ENCODE measurements around the gene NDRG2. TPM values are rescaled to one million over a fixed set of nuclear protein-coding genes. Genes with fewer than 3 reads are reported as not detected.

NDRG2 gene
- total RNA-seq, 1 donor from 2014 or later = 346 TPM

DNA sequence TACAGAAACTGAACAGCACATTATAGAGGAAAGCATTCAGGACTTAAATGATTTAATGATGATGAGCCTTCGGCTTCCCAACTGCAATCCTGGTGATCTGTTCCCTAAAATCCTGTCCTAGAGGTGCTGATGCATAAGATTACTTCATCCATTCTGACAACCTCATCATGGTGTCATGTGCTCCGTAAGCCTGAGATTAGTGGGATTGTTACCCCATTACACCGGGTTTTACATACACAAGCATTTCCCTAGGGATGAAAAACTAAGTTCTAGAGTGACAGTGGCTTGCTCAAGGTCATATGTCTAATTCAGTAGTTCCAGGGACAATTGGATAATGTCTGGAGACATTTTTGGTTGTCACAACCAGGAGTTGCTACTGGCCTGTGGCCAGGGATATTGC lies 12.3 kb upstream of the NDRG2 start:
- H3K9me3 ChIP-seq (replicated peaks) = no peaks in the 10 kb centered on the region
- H3K4me3 ChIP-seq = no peak overlapping the region
- TF ChIP-seq, protein P1, sequence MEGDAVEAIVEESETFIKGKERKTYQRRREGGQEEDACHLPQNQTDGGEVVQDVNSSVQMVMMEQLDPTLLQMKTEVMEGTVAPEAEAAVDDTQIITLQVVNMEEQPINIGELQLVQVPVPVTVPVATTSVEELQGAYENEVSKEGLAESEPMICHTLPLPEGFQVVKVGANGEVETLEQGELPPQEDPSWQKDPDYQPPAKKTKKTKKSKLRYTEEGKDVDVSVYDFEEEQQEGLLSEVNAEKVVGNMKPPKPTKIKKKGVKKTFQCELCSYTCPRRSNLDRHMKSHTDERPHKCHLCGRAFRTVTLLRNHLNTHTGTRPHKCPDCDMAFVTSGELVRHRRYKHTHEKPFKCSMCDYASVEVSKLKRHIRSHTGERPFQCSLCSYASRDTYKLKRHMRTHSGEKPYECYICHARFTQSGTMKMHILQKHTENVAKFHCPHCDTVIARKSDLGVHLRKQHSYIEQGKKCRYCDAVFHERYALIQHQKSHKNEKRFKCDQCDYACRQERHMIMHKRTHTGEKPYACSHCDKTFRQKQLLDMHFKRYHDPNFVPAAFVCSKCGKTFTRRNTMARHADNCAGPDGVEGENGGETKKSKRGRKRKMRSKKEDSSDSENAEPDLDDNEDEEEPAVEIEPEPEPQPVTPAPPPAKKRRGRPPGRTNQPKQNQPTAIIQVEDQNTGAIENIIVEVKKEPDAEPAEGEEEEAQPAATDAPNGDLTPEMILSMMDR (IDR thresholded peaks at IDR 0.05; ENCODE audit: borderline replicate concordance) = no peak
- no peaks in the 10 kb centered on the region for H3K36me3 ChIP-seq
- DNase-seq = no peak
- H3K27me3 ChIP-seq (ENCODE audit: low read depth) = no peaks in the 10 kb centered on the region
- H3K4me1 ChIP-seq = peaks cover 21% of the 10 kb centered on the region
- intact Hi-C loops (cut with micrococcal nuclease) = no loop called here
- peak overlapping the region; percentile 88 for H3K27ac ChIP-seq (replicated peaks)

DNA sequence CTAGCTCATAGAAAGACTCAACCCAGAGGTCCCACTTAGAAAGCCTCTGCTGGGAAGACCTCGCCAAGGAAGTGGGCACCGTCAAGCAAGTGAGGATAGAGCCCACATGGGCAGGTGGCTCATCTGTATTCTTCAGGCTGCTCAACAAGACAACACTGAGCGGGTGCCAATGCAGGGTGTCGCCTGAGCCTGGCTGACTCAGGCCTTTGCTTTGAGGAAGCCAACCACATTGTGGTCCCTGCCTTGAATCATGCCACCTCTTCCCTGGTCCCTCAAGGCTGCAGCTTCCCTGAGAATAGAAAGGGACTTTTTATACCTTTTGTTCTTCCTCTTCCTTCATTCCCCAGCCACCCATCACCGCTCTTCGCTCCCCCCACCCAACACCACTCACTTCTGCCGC lies 11.9 kb upstream of the NDRG2 start:
- DNase-seq = no peak
- Histone ChIP-seq H3K27ac (replicated peaks) (peak overlapping the region; percentile 88), H3K4me3 (no peak overlapping the region), H3K27me3 (ENCODE audit: low read depth) (no peaks in the 10 kb centered on the region), H3K9me3 (replicated peaks) (no peaks in the 10 kb centered on the region), H3K4me1 (peaks cover 21% of the 10 kb centered on the region), H3K36me3 (no peaks in the 10 kb centered on the region)
- intact Hi-C loops (cut with micrococcal nuclease) = no loop called here
- TF ChIP-seq, protein P1 (IDR thresholded peaks at IDR 0.05; ENCODE audit: borderline replicate concordance) = no peak

DNA sequence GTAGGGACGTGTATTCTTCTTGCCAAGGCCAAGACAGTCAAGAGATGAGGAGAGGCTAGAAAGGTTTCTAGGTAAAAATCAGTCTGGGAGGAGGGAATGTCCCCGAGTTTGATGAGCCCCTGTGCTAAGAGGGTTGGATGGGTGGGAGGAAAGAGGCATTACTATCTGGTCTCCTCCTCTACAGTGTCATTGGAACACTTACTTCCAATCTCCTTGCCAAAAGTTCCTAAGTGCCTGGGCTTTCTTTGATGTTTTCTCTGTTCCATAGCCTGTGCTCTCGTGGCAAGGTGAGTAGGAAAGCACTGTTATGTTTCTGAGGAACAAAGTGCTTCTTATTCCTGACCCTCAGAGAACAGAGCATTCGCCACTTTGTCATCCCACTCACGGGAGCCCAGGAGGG lies 9.8 kb upstream of the NDRG2 start, which contains the start of gene RNASE13:
Gene RNASE13, minus strand, starts transcription at position 101 of the 400 bp plus-strand sequence. CDS start 519 bp downstream, outside the sequence.
- Histone ChIP-seq H3K4me3 (no peak within 1 kb of the TSS), H3K27me3 (ENCODE audit: low read depth) (no peaks in the 10 kb centered on the region), H3K9me3 (replicated peaks) (no peaks in the 10 kb centered on the region), H3K27ac (replicated peaks) (no peak within 1 kb of the TSS), H3K4me1 (peaks cover 18% of the 10 kb centered on the region), H3K36me3 (no peaks in the 10 kb centered on the region)
- TF ChIP-seq, protein P1 (IDR thresholded peaks at IDR 0.05; ENCODE audit: borderline replicate concordance) = no peak
- intact Hi-C loops (cut with micrococcal nuclease) = no loop called here
- DNase-seq = no peak

DNA sequence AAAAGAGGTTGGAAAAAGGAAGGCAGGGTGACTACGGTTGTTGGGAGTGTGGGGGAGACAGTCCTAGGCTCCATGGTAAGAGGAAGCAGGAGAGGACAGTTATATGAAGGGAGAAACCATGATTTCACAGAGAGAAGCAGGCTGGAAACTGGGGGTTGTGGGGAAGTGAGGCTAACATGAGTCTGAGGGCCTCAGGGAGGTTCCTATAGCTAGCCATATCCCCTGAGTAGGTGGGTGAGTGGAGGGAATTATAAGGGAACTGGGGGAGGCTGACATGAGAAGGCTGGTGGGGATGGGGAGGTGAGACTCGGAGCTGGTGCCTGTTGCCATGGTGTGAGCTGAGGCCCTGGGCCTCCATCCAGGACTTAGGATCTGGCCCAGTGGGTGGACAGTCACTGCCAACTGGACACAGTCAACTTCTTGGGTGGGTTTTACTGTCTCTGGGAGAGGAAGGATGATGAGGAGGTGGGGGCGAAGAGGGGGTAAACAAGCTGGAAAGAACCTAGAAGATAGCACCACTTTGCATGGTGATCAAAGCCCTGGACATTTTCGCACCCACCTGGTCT lies 8.4 kb upstream of the NDRG2 start:
- H3K4me3 ChIP-seq = no peak overlapping the region
- DNase-seq = no peak
- intact Hi-C loops (cut with micrococcal nuclease) = no loop called here
- H3K27ac ChIP-seq (replicated peaks) = no peak overlapping the region
- TF ChIP-seq, protein P1 (IDR thresholded peaks at IDR 0.05; ENCODE audit: borderline replicate concordance) = no peak
- H3K36me3 ChIP-seq = no peaks in the 10 kb centered on the region
- H3K9me3 ChIP-seq (replicated peaks) = no peaks in the 10 kb centered on the region
- peaks cover 3% of the 10 kb centered on the region for H3K4me1 ChIP-seq
- H3K27me3 ChIP-seq (ENCODE audit: low read depth) = no peaks in the 10 kb centered on the region

DNA sequence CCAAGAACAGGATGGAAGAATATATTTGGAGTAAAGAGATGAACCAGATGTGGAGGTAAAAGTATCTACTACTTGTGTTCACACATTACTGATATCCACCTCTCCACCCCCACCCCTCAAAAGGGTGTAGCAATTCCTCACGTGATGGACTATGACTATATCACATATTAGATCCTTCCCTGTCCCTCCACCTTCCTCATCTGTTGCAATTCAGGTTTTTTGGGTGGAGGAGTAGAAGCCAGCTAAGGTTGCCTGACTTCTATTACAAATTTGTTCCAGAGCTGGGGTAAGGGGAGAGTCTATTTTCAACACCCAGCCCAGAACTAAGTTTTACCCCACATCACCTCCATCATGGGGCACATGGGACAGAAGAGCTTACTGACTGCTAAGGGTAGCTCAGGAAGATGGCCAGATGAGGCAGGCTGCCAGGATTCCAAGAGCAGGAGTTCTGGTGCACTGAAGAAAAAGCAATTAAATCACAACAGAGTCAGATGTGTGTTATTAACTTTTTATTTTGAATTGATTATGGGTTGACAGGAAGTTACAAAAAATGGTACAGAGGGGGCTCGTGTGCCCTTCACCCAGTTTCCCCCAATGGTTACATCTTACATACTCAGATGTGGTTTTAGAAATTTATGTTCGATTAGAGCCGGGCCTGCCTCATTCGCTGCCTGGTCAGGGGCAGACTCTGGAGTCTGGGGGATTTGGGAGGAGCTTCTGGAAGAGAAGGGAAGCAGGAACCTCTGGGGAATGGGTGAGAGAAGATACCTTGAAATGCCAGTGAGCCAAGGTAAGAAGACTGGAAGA lies 7.7 kb upstream of the NDRG2 start:
- Histone ChIP-seq H3K27ac (replicated peaks) (no peak overlapping the region), H3K4me3 (no peak overlapping the region)

More for the DNA sequence above, 7.7 kb upstream of the NDRG2 start:
- no peaks in the 10 kb centered on the region for H3K27me3 ChIP-seq (ENCODE audit: low read depth)
- no peak for DNase-seq
- intact Hi-C loops (cut with micrococcal nuclease) = no loop called here
- TF ChIP-seq, protein P1 (IDR thresholded peaks at IDR 0.05; ENCODE audit: borderline replicate concordance) = no peak
- no peaks in the 10 kb centered on the region for H3K4me1 ChIP-seq
- H3K9me3 ChIP-seq (replicated peaks) = no peaks in the 10 kb centered on the region
- H3K36me3 ChIP-seq = no peaks in the 10 kb centered on the region
